Esophagus squamous epithelium (tissue), 4 donors: ENCODE measurements around the gene CIZ1.

Experiments used
- POLR2A ChIP-seq, 4 donors: fragments of 450-650 bp; IDR thresholded peaks; one replicate each; pipeline ENCODE4 v1.6.1; 2017; ENCODE audit warnings: antibody characterized with exemption in 4 of 4, mild to moderate bottlenecking in 4 of 4, moderate library complexity in 3 of 4
- TF ChIP-seq, protein P1 (sequence below), 6 experiments: fragments of 450-650 bp in 4 of 6; fragments of 200-600 bp in 2 of 6; sonication (generic) in 2 of 6; IDR thresholded peaks; one replicate each; pipeline ENCODE4 v1.5.1; 2016 to 2019; ENCODE audit warnings: antibody characterized with exemption in 6 of 6, mild to moderate bottlenecking in 4 of 6, moderate library complexity in 4 of 6

GRCh38 chr9:128206916-128207910 lies 15.8 kb upstream of the CIZ1 start:
- TF ChIP-seq, protein P1, sequence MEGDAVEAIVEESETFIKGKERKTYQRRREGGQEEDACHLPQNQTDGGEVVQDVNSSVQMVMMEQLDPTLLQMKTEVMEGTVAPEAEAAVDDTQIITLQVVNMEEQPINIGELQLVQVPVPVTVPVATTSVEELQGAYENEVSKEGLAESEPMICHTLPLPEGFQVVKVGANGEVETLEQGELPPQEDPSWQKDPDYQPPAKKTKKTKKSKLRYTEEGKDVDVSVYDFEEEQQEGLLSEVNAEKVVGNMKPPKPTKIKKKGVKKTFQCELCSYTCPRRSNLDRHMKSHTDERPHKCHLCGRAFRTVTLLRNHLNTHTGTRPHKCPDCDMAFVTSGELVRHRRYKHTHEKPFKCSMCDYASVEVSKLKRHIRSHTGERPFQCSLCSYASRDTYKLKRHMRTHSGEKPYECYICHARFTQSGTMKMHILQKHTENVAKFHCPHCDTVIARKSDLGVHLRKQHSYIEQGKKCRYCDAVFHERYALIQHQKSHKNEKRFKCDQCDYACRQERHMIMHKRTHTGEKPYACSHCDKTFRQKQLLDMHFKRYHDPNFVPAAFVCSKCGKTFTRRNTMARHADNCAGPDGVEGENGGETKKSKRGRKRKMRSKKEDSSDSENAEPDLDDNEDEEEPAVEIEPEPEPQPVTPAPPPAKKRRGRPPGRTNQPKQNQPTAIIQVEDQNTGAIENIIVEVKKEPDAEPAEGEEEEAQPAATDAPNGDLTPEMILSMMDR (IDR thresholded peaks at IDR 0.05), result no peak
- no peak for TF ChIP-seq POLR2A (IDR thresholded peaks at IDR 0.05)
